ENCODE data around the gene LRP5.
"Not testable (repeated sequence)": the region's sequence is repeated elsewhere in the genome, so short reads cannot be mapped to it uniquely, and the experiment has no call there.

Gene LRP5

GRCh38 chr11:68399916-68400315, 87.5 kb downstream of the LRP5 start:
- H3K4me3 ChIP-seq (ENCODE audit: low read length): no peak overlapping the region
- DNase-seq (ENCODE audit: low read depth): no peak
- TF ChIP-seq CTCF (IDR thresholded peaks at IDR 0.05; ENCODE audit: insufficient read depth, low read depth, low read length, missing control alignments): no peak

GRCh38 chr11:68400584-68400983, 88.2 kb downstream of the LRP5 start:
- not testable (repeated sequence) for H3K4me3 ChIP-seq (ENCODE audit: low read length); DNase-seq (ENCODE audit: low read depth)

- H3K4me3 ChIP-seq (ENCODE audit: low read length): no peak overlapping the region
- DNase-seq (ENCODE audit: low read depth): no peak
- no peak for TF ChIP-seq CTCF (IDR thresholded peaks at IDR 0.05; ENCODE audit: insufficient read depth, low read depth, low read length, missing control alignments)
These were observed 89.5 kb downstream of the LRP5 start for GRCh38 chr11:68401856-68402255.

- no peak for DNase-seq (ENCODE audit: low read depth)
- no peak for TF ChIP-seq CTCF (IDR thresholded peaks at IDR 0.05; ENCODE audit: insufficient read depth, low read depth, low read length, missing control alignments)
- H3K4me3 ChIP-seq (ENCODE audit: low read length): no peak overlapping the region
These were observed 90.1 kb downstream of the LRP5 start for GRCh38 chr11:68402355-68403031.

GRCh38 chr11:68403424-68403823, 91.0 kb downstream of the LRP5 start:
- DNase-seq (ENCODE audit: low read depth): no peak
- TF ChIP-seq CTCF (IDR thresholded peaks at IDR 0.05; ENCODE audit: insufficient read depth, low read depth, low read length, missing control alignments): no peak
- H3K4me3 ChIP-seq (ENCODE audit: low read length): no peak overlapping the region

GRCh38 chr11:68403831-68404230, 91.4 kb downstream of the LRP5 start:
- H3K4me3 ChIP-seq (ENCODE audit: low read length): no peak overlapping the region
- TF ChIP-seq CTCF (IDR thresholded peaks at IDR 0.05; ENCODE audit: insufficient read depth, low read depth, low read length, missing control alignments): no peak
- DNase-seq (ENCODE audit: low read depth): no peak

GRCh38 chr11:68406324-68407313, 94.2 kb downstream of the LRP5 start:
- no peak for DNase-seq (ENCODE audit: low read depth)
- no peak overlapping the region for H3K4me3 ChIP-seq (ENCODE audit: low read length)
- no peak for TF ChIP-seq CTCF (IDR thresholded peaks at IDR 0.05; ENCODE audit: insufficient read depth, low read depth, low read length, missing control alignments)

All from epithelial cell of esophagus (primary cell).